ENCODE measurements around the gene ZNF546.
"Not testable (repeated sequence)": the region's sequence is repeated elsewhere in the genome, so short reads cannot be mapped to it uniquely, and the experiment has no call there.

The ZNF546 gene

GRCh38 chr19:39986643-39987042 lies 10.2 kb upstream of the ZNF546 start:
- DNase-seq (ENCODE audit: low read depth in 3 of 3): no peak

GRCh38 chr19:39987167-39987566 lies 9.7 kb upstream of the ZNF546 start:
- DNase-seq (ENCODE audit: low read depth in 3 of 3): no peak

GRCh38 chr19:39987596-39987995 lies 9.3 kb upstream of the ZNF546 start:
- DNase-seq (ENCODE audit: low read depth in 3 of 3): no peak

GRCh38 chr19:39993605-39994004 lies 3.3 kb upstream of the ZNF546 start:
- no peak for DNase-seq (ENCODE audit: low read depth in 3 of 3)

GRCh38 chr19:39994361-39994760 lies 2.5 kb upstream of the ZNF546 start:
- DNase-seq (ENCODE audit: low read depth in 3 of 3): no peak

- no peak for DNase-seq (ENCODE audit: low read depth in 3 of 3)
These were observed 1.1 kb upstream of the ZNF546 start for GRCh38 chr19:39995794-39996193.

GRCh38 chr19:39996218-39996810 lies 546 bp upstream of the ZNF546 start:
- peak in 1 of 3 experiments; percentile 40 for DNase-seq (ENCODE audit: low read depth in 3 of 3)

GRCh38 chr19:39997638-39998216 lies 867 bp downstream of the ZNF546 start:
- peak in 1 of 3 experiments; percentile 16 for DNase-seq (ENCODE audit: low read depth in 3 of 3)

- no peak for DNase-seq (ENCODE audit: low read depth in 3 of 3)
These were observed 1.6 kb downstream of the ZNF546 start for GRCh38 chr19:39998501-39998900.

GRCh38 chr19:40005691-40006272 lies 8.9 kb downstream of the ZNF546 start:
- DNase-seq (ENCODE audit: low read depth in 3 of 3): no peak

- no peak for DNase-seq (ENCODE audit: low read depth in 3 of 3)
These were observed 9.4 kb downstream of the ZNF546 start for GRCh38 chr19:40006273-40006691.

GRCh38 chr19:40009674-40010073 lies 12.8 kb downstream of the ZNF546 start:
- DNase-seq (ENCODE audit: low read depth in 3 of 3): no peak

GRCh38 chr19:40013991-40014390 lies 17.1 kb downstream of the ZNF546 start:
- DNase-seq (ENCODE audit: low read depth in 3 of 3): no peak

- DNase-seq (ENCODE audit: low read depth in 3 of 3): no peak
These were observed 27.1 kb downstream of the ZNF546 start for GRCh38 chr19:40023969-40024368.

- DNase-seq (ENCODE audit: low read depth in 3 of 3): no peak
These were observed 29.2 kb downstream of the ZNF546 start for GRCh38 chr19:40025938-40026596.

- no peak for DNase-seq (ENCODE audit: low read depth in 3 of 3)
These were observed 29.7 kb downstream of the ZNF546 start for GRCh38 chr19:40026597-40026970.

GRCh38 chr19:40033989-40034560 lies 37.2 kb downstream of the ZNF546 start:
- no peak for DNase-seq (ENCODE audit: low read depth in 3 of 3)

- DNase-seq (ENCODE audit: low read depth in 3 of 3): no peak
These were observed 39.1 kb downstream of the ZNF546 start for GRCh38 chr19:40035996-40036395.

- not testable (repeated sequence) for DNase-seq (ENCODE audit: low read depth in 3 of 3)
These were observed 41.2 kb downstream of the ZNF546 start for GRCh38 chr19:40038047-40038446.

- DNase-seq (ENCODE audit: low read depth in 3 of 3): not testable (repeated sequence)
These were observed 44.9 kb downstream of the ZNF546 start for GRCh38 chr19:40041718-40042117.

- no peak for DNase-seq (ENCODE audit: low read depth in 3 of 3)
These were observed 56.6 kb downstream of the ZNF546 start for GRCh38 chr19:40053491-40053890.

- no peak for DNase-seq (ENCODE audit: low read depth in 3 of 3)
These were observed 57.8 kb downstream of the ZNF546 start for GRCh38 chr19:40054632-40055031.

- no peak for DNase-seq (ENCODE audit: low read depth in 3 of 3)
These were observed 58.2 kb downstream of the ZNF546 start for GRCh38 chr19:40055049-40055448.
